ENCODE data around the gene RORC. TPM values are rescaled to one million over a fixed set of nuclear protein-coding genes. Genes with fewer than 3 reads are reported as not detected.

The RORC gene
- total RNA-seq, 3 donors from 2014 or later: 1.1 to 5.1 (median 3.7) TPM

GRCh38 chr1:151839457-151840403, 8.1 kb upstream of the RORC start, which contains the start of gene C2CD4D:
Gene C2CD4D (minus strand): TSS chr1:151839820. CDS start chr1:151838989, 831 bp downstream.
- Mint-ChIP-seq H3K4me3 (peak within 1 kb of the TSS; percentile 84), H3K36me3 (ENCODE audit: insufficient read depth) (peaks cover 18% of the 10 kb centered on the region), H3K9me3 (no peaks in the 10 kb centered on the region), H3K27me3 (ENCODE audit: low read depth) (no peaks in the 10 kb centered on the region), H3K4me1 (ENCODE audit: low read depth) (peaks cover 45% of the 10 kb centered on the region)
- DNase-seq (peak; percentile 64), ATAC-seq (peak; percentile 64 to 65)

DNA sequence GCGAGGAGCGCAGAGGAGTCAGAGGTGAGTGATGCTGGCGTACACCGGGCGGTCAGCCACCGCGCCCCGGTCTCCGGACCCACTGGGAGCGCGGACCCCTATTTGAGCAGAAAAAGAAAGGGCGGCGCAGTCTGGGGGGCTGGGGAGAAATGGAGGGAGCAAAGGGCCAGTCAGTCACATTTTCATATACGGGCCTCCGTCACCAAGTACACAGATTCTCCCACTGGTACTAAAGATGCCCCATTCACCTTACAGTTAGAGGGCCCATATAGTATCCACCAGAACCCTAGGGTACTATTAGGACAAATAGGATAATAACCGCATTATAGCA, 7.4 kb upstream of the RORC start:
- H3K4me1 Mint-ChIP-seq (ENCODE audit: low read depth): peaks cover 45% of the 10 kb centered on the region
- H3K4me3 Mint-ChIP-seq: peak overlapping the region; percentile 84
- ATAC-seq (no peak), DNase-seq (no peak)
- peaks cover 12% of the 10 kb centered on the region for H3K36me3 Mint-ChIP-seq (ENCODE audit: insufficient read depth)
- no peaks in the 10 kb centered on the region for H3K27me3 Mint-ChIP-seq (ENCODE audit: low read depth)
- no peaks in the 10 kb centered on the region for H3K9me3 Mint-ChIP-seq

- peak; percentile 35 to 46 for ATAC-seq
These were observed 6.8 kb upstream of the RORC start for GRCh38 chr1:151838222-151839081.

DNA sequence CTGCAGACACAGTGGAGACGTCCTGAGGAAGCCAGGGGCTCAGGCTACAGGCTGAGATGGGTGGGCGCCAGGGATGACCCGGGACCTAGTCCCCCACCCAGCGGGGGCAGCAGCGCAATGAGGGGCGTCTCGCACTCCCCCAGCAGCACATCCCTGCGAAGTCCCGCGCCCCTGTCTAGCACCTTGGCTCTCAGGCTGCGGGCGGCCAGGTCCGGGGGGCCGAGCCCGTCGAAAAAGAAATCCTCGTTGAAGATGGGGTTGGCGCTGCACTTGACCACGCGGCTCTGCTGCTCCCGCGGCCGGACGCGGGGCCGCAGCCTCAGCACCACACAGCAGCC, 6.3 kb upstream of the RORC start:
- H3K36me3 Mint-ChIP-seq (ENCODE audit: insufficient read depth): peaks cover 10% of the 10 kb centered on the region
- ATAC-seq: no peak
- H3K9me3 Mint-ChIP-seq: no peaks in the 10 kb centered on the region
- H3K27me3 Mint-ChIP-seq (ENCODE audit: low read depth): no peaks in the 10 kb centered on the region
- peak overlapping the region; percentile 82 for H3K4me3 Mint-ChIP-seq
- DNase-seq: no peak
- H3K4me1 Mint-ChIP-seq (ENCODE audit: low read depth): peaks cover 55% of the 10 kb centered on the region

More at GRCh38 chr1:151838222-151839081, 6.8 kb upstream of the RORC start:
- Mint-ChIP-seq H3K36me3 (ENCODE audit: insufficient read depth) (peaks cover 12% of the 10 kb centered on the region), H3K4me3 (peak overlapping the region; percentile 84), H3K27me3 (ENCODE audit: low read depth) (no peaks in the 10 kb centered on the region), H3K9me3 (no peaks in the 10 kb centered on the region), H3K4me1 (ENCODE audit: low read depth) (peaks cover 51% of the 10 kb centered on the region)
- no peak for DNase-seq

DNA sequence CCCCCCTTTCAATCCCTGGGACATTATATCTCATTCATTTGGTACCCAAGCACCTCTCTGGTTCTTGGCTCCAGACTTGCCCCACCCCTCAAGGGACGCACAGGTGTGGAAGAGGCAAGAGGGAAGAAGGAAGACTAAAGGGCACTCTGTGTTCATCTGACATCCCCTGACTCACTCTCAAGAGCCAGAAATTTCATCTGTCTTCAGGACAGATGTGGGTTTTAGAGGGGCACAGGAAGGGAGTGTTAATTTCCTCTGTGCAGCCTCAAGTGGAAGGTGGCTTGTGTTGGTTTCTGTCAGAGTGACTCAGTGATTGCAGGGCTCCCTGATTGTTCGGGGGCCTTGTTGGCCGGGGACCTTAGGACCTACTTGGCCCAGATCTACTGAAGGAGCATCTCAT, 5.6 kb upstream of the RORC start:
- Mint-ChIP-seq H3K36me3 (ENCODE audit: insufficient read depth) (peaks cover 7% of the 10 kb centered on the region), H3K9me3 (no peaks in the 10 kb centered on the region), H3K4me3 (peak overlapping the region; percentile 82), H3K4me1 (ENCODE audit: low read depth) (peaks cover 61% of the 10 kb centered on the region), H3K27me3 (ENCODE audit: low read depth) (no peaks in the 10 kb centered on the region)
- ATAC-seq (peak; percentile 36 to 47), DNase-seq (no peak)

GRCh38 chr1:151835596-151835995, 4.0 kb upstream of the RORC start:
- Mint-ChIP-seq H3K36me3 (ENCODE audit: insufficient read depth) (no peaks in the 10 kb centered on the region), H3K4me1 (ENCODE audit: low read depth) (peaks cover 67% of the 10 kb centered on the region), H3K27me3 (ENCODE audit: low read depth) (no peaks in the 10 kb centered on the region), H3K9me3 (no peaks in the 10 kb centered on the region), H3K4me3 (no peak overlapping the region)
- DNase-seq (no peak), ATAC-seq (no peak)

DNA sequence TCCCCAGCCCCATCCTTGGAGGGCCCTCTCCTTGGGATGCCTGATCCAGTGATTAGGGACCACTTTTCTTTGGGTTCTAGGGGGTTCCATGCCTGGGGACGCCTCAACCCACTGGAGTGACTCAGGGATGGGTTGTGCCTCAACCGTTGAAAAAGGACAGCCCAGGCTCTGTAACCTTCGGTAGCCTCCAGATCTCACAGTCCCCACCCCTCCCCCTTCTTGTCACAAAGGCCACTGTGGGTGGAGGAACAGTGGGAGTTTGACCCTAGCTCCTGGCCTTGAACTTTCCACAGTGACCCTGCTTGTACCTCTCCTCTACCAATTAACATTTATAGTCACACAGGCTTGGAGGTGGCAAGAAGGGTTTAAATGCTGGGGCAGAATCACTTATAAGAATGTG, 2.6 kb upstream of the RORC start:
- Mint-ChIP-seq H3K4me1 (ENCODE audit: low read depth) (peaks cover 67% of the 10 kb centered on the region), H3K27me3 (ENCODE audit: low read depth) (no peaks in the 10 kb centered on the region), H3K9me3 (no peaks in the 10 kb centered on the region), H3K36me3 (ENCODE audit: insufficient read depth) (no peaks in the 10 kb centered on the region), H3K4me3 (no peak overlapping the region)
- DNase-seq: no peak
- ATAC-seq: no peak

- Mint-ChIP-seq H3K36me3 (ENCODE audit: insufficient read depth) (no peaks in the 10 kb centered on the region), H3K4me1 (ENCODE audit: low read depth) (peaks cover 74% of the 10 kb centered on the region), H3K9me3 (no peaks in the 10 kb centered on the region), H3K4me3 (no peak overlapping the region), H3K27me3 (ENCODE audit: low read depth) (no peaks in the 10 kb centered on the region)
- no peak for DNase-seq
- ATAC-seq: no peak
These were observed 1.7 kb upstream of the RORC start for GRCh38 chr1:151833172-151833900.

- Mint-ChIP-seq H3K27me3 (ENCODE audit: low read depth) (no peaks in the 10 kb centered on the region), H3K9me3 (no peaks in the 10 kb centered on the region), H3K36me3 (ENCODE audit: insufficient read depth) (no peaks in the 10 kb centered on the region), H3K4me3 (no peak overlapping the region), H3K4me1 (ENCODE audit: low read depth) (peaks cover 78% of the 10 kb centered on the region)
- no peak for ATAC-seq
- DNase-seq: no peak
These were observed 847 bp upstream of the RORC start for GRCh38 chr1:151832318-151832980.

DNA sequence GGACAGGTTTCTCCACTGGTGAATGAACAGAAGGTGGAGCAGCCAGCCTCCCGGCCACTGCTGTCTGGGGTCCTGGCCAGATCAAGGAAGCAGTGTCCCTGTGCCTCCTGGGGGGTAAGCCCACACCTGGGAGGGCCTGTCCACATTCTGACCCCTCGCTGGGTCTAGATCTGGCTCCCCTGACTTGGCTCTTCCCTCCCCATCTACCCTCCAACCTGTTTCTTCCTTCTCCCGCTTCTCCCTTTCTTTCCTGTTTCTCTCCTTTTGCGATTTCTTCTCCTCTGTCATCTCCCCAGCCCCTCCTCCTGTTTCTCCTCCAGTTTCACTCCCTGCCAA, 378 bp downstream of the RORC start:
- peak overlapping the region; percentile 17 for H3K4me3 Mint-ChIP-seq
- no peaks in the 10 kb centered on the region for H3K36me3 Mint-ChIP-seq (ENCODE audit: insufficient read depth)
- H3K27me3 Mint-ChIP-seq (ENCODE audit: low read depth): no peaks in the 10 kb centered on the region
- no peaks in the 10 kb centered on the region for H3K9me3 Mint-ChIP-seq
- peaks cover 77% of the 10 kb centered on the region for H3K4me1 Mint-ChIP-seq (ENCODE audit: low read depth)
- DNase-seq (no peak), ATAC-seq (no peak)

GRCh38 chr1:151830055-151830454, 1.5 kb downstream of the RORC start:
- Mint-ChIP-seq H3K36me3 (ENCODE audit: insufficient read depth) (no peaks in the 10 kb centered on the region), H3K27me3 (ENCODE audit: low read depth) (no peaks in the 10 kb centered on the region), H3K4me1 (ENCODE audit: low read depth) (peaks cover 84% of the 10 kb centered on the region), H3K4me3 (peak overlapping the region; percentile 35), H3K9me3 (no peaks in the 10 kb centered on the region)
- ATAC-seq (no peak), DNase-seq (no peak)

DNA sequence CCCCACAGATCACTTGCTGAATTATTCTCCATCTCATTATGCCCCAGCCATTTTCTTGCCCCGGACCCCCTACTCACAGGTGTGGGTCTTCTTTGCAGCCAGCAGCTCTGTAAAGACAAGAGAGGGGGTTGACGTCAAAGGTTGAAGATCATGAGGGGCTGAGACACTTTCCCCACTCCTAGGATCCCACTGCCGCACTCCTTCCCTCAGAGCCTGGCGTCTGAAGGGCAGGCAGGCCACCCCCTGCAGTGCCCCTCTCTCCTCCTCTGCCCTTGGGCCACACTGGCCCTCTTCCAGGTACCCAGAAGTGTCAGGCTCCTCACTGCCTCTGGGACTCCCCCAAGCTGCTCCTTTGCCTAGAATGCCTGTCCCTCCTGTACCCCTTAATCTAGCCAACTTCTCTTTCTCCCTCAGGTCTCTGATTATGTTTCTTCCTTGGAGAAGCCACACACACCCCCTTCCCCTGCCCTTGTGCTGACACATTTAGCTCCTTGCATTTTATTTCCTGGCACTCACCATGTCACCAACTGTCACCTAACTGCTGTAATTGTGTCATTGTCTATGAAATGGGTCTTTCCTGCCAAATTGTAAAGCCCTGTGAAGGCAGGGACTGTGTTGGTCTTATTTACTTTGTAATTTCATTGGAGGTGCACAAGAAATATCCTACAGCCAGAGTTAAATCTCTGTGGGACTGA, 2.1 kb downstream of the RORC start:
- Mint-ChIP-seq H3K4me1 (ENCODE audit: low read depth) (peaks cover 83% of the 10 kb centered on the region), H3K27me3 (ENCODE audit: low read depth) (no peaks in the 10 kb centered on the region), H3K9me3 (no peaks in the 10 kb centered on the region), H3K4me3 (peak overlapping the region; percentile 35), H3K36me3 (ENCODE audit: insufficient read depth) (no peaks in the 10 kb centered on the region)
- ATAC-seq (peak in 1 of 2 donors; percentile 9), DNase-seq (no peak)

- DNase-seq (no peak), ATAC-seq (no peak)
- H3K9me3 Mint-ChIP-seq: no peaks in the 10 kb centered on the region
- peaks cover 80% of the 10 kb centered on the region for H3K4me1 Mint-ChIP-seq (ENCODE audit: low read depth)
- H3K4me3 Mint-ChIP-seq: peak overlapping the region; percentile 20
- H3K36me3 Mint-ChIP-seq (ENCODE audit: insufficient read depth): no peaks in the 10 kb centered on the region
- H3K27me3 Mint-ChIP-seq (ENCODE audit: low read depth): no peaks in the 10 kb centered on the region
These were observed 2.7 kb downstream of the RORC start for GRCh38 chr1:151828921-151829320.
